T-helper 2 cell treated with Interferon-gamma antibody and Interleukin-4, amounts not matched to agents 5 μg/mL and 100 μg/mL, for 36 hours (primary cell): ENCODE results near the gene TAGLN3.
"Not testable (repeated sequence)": the region's sequence is repeated elsewhere in the genome, so short reads cannot be mapped to it uniquely, and the experiment has no call there.

ENCODE experiments used
- DNase-seq: peaks from one replicate; pipeline ENCODE4 v3.0.0; 2021; ENCODE audit warnings: low spot score
- H3K27ac Mint-ChIP-seq: one replicate; pipeline ENCODE4 v1.8.0; 2021; ENCODE audit warnings: mild to moderate bottlenecking, mixed read lengths
- H3K27me3 Mint-ChIP-seq: one replicate; pipeline ENCODE4 v1.8.0; 2021; ENCODE audit warnings: low read depth, mixed read lengths
- H3K36me3 Mint-ChIP-seq: one replicate; pipeline ENCODE4 v1.8.0; 2021; ENCODE audit warnings: low read depth, mixed read lengths
- H3K4me1 Mint-ChIP-seq: one replicate; pipeline ENCODE4 v1.8.0; 2021; ENCODE audit warnings: low read depth, mixed read lengths
- H3K4me3 Mint-ChIP-seq: one replicate; pipeline ENCODE4 v1.8.0; 2022; ENCODE audit warnings: mild to moderate bottlenecking, moderate library complexity, mixed read lengths
- H3K9me3 Mint-ChIP-seq: one replicate; pipeline ENCODE4 v1.8.0; 2021; ENCODE audit warnings: mixed read lengths

Gene TAGLN3

DNA sequence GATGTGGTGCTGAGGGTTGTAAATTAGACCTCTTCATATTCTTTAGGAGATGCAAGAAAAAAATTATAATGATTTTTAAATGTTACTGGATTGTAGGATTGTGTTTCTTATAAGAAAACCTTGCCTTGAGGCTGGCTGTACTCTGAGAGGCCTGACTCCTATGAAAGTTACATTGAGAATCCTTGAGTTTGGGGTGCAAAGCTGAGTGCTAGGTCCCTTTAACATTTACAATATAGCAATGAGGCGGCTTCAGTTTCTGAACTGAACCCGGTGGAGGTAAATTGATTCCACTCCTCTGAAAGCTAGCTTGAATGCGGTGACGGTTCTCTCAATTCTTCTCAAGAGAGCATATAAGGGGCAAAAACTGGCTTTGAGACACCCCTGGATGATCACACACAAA, 35.7 kb downstream of the TAGLN3 start, which contains the start of gene TMPRSS7:
Gene TMPRSS7 (plus strand): TSS at position 301 of the 400 bp plus-strand sequence. CDS start 110 bp downstream, outside the sequence.
- no peak within 1 kb of the TSS for H3K27ac Mint-ChIP-seq
- no peaks in the 10 kb centered on the region for H3K9me3 Mint-ChIP-seq
- H3K27me3 Mint-ChIP-seq: peaks cover 17% of the 10 kb centered on the region
- no peak for DNase-seq
- no peak within 1 kb of the TSS for H3K4me3 Mint-ChIP-seq
- no peaks in the 10 kb centered on the region for H3K4me1 Mint-ChIP-seq
- no peaks in the 10 kb centered on the region for H3K36me3 Mint-ChIP-seq

DNA sequence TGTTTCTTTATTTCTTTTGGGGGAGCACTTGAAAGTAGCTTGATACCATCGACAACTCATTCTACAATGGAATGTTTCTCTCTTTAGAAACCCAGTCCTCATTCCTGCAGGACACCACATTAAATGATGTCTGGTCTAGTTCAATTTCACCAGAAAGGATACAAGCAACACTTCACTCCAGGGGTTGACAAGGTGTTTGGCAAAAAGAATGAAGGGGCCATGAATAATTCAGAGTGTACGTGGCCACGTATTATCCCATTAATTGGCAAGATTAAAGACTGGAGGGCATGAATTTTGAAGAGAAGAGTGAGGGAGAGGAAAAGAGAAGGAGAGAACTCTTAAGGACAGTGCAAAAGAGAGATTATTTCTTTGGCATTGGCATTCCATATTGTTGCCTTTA, 36.5 kb downstream of the TAGLN3 start:
- no peaks in the 10 kb centered on the region for H3K36me3 Mint-ChIP-seq
- H3K9me3 Mint-ChIP-seq: no peaks in the 10 kb centered on the region
- H3K27me3 Mint-ChIP-seq: peaks cover 13% of the 10 kb centered on the region
- DNase-seq: no peak
- H3K4me3 Mint-ChIP-seq: no peak overlapping the region
- H3K27ac Mint-ChIP-seq: no peak overlapping the region
- H3K4me1 Mint-ChIP-seq: no peaks in the 10 kb centered on the region

- H3K4me3 Mint-ChIP-seq, DNase-seq, H3K9me3 Mint-ChIP-seq, H3K27ac Mint-ChIP-seq, H3K36me3 Mint-ChIP-seq, H3K4me1 Mint-ChIP-seq: not testable (repeated sequence)
- peaks cover 15% of the 10 kb centered on the region for H3K27me3 Mint-ChIP-seq
Measured at GRCh38 chr3:112037194-112037593, 38.5 kb downstream of the TAGLN3 start.

DNA sequence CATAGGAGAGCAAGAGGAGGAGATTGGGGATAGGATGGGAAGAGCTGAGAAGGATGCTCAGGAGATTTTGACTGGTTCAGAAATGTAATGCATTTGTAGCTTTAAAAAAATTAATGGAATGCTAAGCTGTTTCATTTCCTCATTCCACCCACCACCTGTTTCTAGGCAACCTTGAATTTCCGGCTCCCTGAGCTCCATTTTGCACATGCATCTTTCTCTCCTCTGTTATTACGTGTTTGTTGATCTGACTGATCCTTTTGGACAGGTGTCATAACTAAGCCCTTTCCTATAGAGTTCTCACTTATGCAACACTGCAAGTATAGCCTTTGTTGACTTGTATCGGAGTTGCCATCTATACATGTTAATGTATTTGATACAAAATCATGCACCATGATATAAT, 40.1 kb downstream of the TAGLN3 start:
- H3K27me3 Mint-ChIP-seq: peaks cover 5% of the 10 kb centered on the region
- no peaks in the 10 kb centered on the region for H3K4me1 Mint-ChIP-seq
- no peaks in the 10 kb centered on the region for H3K36me3 Mint-ChIP-seq
- no peak for DNase-seq
- no peak overlapping the region for H3K4me3 Mint-ChIP-seq
- no peak overlapping the region for H3K27ac Mint-ChIP-seq
- no peaks in the 10 kb centered on the region for H3K9me3 Mint-ChIP-seq

DNA sequence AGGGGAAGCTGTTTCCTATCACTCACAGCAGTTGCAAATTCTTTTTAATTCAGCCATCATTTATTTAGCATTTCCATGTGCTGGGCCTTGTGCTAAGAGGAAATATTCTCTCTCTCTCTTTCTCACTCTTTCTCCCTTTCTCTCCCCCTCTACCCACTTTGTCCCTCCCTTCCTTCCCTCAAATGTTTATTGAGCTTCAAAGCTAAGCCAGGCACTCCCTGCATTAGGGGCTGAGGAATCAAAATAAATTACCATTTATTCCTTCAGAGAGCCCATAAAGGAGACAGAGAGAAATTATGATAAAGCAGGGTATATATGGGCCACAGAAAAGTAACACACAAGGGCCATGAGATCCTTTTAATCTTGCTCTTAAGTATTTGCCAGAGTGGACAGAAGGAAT, 42.6 kb downstream of the TAGLN3 start:
- no peaks in the 10 kb centered on the region for H3K9me3 Mint-ChIP-seq
- no peaks in the 10 kb centered on the region for H3K4me1 Mint-ChIP-seq
- no peak for DNase-seq
- H3K27me3 Mint-ChIP-seq: peaks cover 2% of the 10 kb centered on the region
- no peak overlapping the region for H3K27ac Mint-ChIP-seq
- no peaks in the 10 kb centered on the region for H3K36me3 Mint-ChIP-seq
- H3K4me3 Mint-ChIP-seq: no peak overlapping the region

- no peak overlapping the region for H3K27ac Mint-ChIP-seq
- H3K36me3 Mint-ChIP-seq: no peaks in the 10 kb centered on the region
- no peaks in the 10 kb centered on the region for H3K9me3 Mint-ChIP-seq
- peaks cover 4% of the 10 kb centered on the region for H3K4me1 Mint-ChIP-seq
- no peak overlapping the region for H3K4me3 Mint-ChIP-seq
- DNase-seq: no peak
- peaks cover 2% of the 10 kb centered on the region for H3K27me3 Mint-ChIP-seq
Measured at GRCh38 chr3:112042842-112043280, 44.1 kb downstream of the TAGLN3 start.

- Mint-ChIP-seq H3K27ac (no peak overlapping the region), H3K27me3 (peaks cover 2% of the 10 kb centered on the region), H3K36me3 (no peaks in the 10 kb centered on the region), H3K4me1 (peaks cover 4% of the 10 kb centered on the region), H3K9me3 (no peaks in the 10 kb centered on the region), H3K4me3 (no peak overlapping the region)
- DNase-seq: peak; percentile 35
Measured at GRCh38 chr3:112043621-112044201, 45.0 kb downstream of the TAGLN3 start.

- no peak for DNase-seq
- Mint-ChIP-seq H3K27ac (no peak overlapping the region), H3K36me3 (no peaks in the 10 kb centered on the region), H3K27me3 (no peaks in the 10 kb centered on the region), H3K9me3 (no peaks in the 10 kb centered on the region), H3K4me3 (no peak overlapping the region), H3K4me1 (peaks cover 4% of the 10 kb centered on the region)
Measured at GRCh38 chr3:112046599-112046998, 47.9 kb downstream of the TAGLN3 start.

- H3K27ac Mint-ChIP-seq: no peak overlapping the region
Measured at GRCh38 chr3:112047264-112047663, 48.5 kb downstream of the TAGLN3 start.

DNA sequence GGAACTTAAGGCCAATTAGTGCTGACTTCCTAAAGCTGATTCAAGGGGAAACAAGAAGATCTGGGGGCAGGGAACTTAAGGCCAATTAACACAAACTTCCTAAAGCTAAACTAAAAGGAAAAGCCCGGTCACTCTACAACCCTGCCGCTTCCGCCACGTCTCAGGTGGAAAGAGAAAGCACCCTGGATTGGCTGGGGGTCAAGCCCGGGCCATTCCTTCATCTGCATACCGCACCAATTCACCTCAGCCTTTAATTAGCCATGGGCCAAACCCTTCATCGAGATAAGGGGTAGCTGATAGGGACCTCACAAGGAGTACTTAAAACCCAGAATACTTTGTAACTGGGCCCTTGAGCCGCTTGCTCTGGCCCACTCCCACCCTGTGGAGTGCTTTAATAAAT, 50.2 kb downstream of the TAGLN3 start:
- H3K27me3 Mint-ChIP-seq: peaks cover 2% of the 10 kb centered on the region
- no peaks in the 10 kb centered on the region for H3K36me3 Mint-ChIP-seq
- no peak overlapping the region for H3K4me3 Mint-ChIP-seq
- H3K27ac Mint-ChIP-seq: no peak overlapping the region
- DNase-seq: no peak
- no peaks in the 10 kb centered on the region for H3K9me3 Mint-ChIP-seq
- H3K4me1 Mint-ChIP-seq: peaks cover 6% of the 10 kb centered on the region

More at GRCh38 chr3:112047264-112047663, 48.5 kb downstream of the TAGLN3 start:
- Mint-ChIP-seq H3K36me3 (no peaks in the 10 kb centered on the region), H3K4me1 (peaks cover 4% of the 10 kb centered on the region), H3K27me3 (peaks cover 2% of the 10 kb centered on the region), H3K4me3 (no peak overlapping the region), H3K9me3 (no peaks in the 10 kb centered on the region)
- DNase-seq: no peak

DNA sequence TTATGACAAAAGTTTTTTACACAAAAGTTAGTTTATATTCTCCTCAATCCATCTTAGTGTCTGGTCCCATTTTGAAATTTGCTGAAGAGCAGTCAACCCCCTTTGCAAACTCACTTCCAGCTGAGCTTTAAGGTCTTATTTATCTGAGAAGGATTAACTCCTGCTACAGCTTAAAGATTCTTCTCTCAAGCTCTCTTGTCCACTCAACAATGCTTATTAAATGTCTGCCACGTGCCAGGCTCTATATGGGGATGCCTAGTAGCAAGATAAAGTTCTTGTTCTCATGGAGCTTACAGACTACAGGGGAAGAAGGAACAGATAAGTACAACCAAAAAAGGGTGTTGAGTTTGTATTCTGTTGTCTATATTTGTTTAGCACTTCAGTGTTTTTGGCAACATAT, 54.5 kb downstream of the TAGLN3 start:
- no peak overlapping the region for H3K4me3 Mint-ChIP-seq
- no peaks in the 10 kb centered on the region for H3K36me3 Mint-ChIP-seq
- peaks cover 2% of the 10 kb centered on the region for H3K27me3 Mint-ChIP-seq
- DNase-seq: no peak
- H3K27ac Mint-ChIP-seq: no peak overlapping the region
- H3K9me3 Mint-ChIP-seq: no peaks in the 10 kb centered on the region
- H3K4me1 Mint-ChIP-seq: peaks cover 21% of the 10 kb centered on the region

DNA sequence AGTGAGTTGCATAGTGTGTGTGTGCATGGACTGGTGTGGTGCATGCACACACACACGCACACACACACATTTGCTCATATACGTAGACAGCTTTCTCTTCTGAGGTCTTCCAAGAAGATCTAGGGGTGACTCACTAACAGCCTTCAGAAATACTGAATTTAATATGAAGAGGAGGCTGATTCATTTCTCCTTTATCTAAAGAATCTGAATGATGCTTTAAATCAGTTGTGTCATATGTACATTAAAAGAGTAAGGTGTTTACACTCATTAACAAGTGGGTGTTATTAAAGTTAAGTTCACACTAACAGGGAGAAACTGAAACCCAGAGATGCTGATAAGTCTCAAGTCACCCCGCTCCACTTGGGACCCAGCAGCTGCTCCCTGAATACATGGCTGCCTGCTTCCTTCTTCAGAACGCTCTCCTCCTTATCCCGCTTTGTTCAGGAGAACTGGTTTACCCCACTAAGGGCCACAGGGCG, 57.8 kb downstream of the TAGLN3 start:
- Mint-ChIP-seq H3K27me3 (peaks cover 2% of the 10 kb centered on the region), H3K4me3 (peak overlapping the region; percentile 25), H3K9me3 (peaks cover 4% of the 10 kb centered on the region), H3K4me1 (peaks cover 21% of the 10 kb centered on the region), H3K27ac (no peak overlapping the region), H3K36me3 (no peaks in the 10 kb centered on the region)
- peak; percentile 51 for DNase-seq

DNA sequence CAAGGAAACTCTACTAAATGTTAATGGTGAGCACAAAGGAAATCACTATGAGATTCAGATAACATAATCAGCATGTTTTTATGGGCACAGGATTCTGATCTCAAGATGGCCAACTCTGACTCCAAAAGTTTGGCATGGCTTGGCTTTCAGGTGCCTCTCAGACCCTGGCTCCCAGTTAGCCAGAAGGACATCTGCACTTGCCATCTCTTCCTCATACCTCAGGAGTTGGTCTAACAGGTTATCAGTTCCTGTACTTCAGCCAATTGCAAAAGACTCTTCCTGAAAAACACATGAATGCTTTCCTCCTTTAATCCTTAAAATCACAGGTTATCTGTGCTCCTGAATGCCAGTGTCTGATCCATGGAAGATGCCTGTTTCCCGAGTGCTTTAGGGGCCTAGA, 60.8 kb downstream of the TAGLN3 start:
- H3K27ac Mint-ChIP-seq: no peak overlapping the region
- peaks cover 21% of the 10 kb centered on the region for H3K4me1 Mint-ChIP-seq

GRCh38 chr3:112061152-112061551, 62.4 kb downstream of the TAGLN3 start:
- H3K27me3 Mint-ChIP-seq: no peaks in the 10 kb centered on the region
- peaks cover 4% of the 10 kb centered on the region for H3K9me3 Mint-ChIP-seq
- DNase-seq: no peak
- H3K4me3 Mint-ChIP-seq: no peak overlapping the region
- H3K36me3 Mint-ChIP-seq: no peaks in the 10 kb centered on the region
- H3K27ac Mint-ChIP-seq: no peak overlapping the region
- peaks cover 21% of the 10 kb centered on the region for H3K4me1 Mint-ChIP-seq

More for the DNA sequence above, 60.8 kb downstream of the TAGLN3 start:
- Mint-ChIP-seq H3K27me3 (no peaks in the 10 kb centered on the region), H3K36me3 (no peaks in the 10 kb centered on the region), H3K9me3 (peaks cover 4% of the 10 kb centered on the region), H3K4me3 (no peak overlapping the region)
- DNase-seq: no peak
